ENCODE data around the gene PLXDC2.

GRCh38 chr10:19946245-19946644 is 130.0 kb downstream of the PLXDC2 start:
- no peak for TF ChIP-seq CTCF (conservative IDR thresholded peaks at IDR 0.05 in 1 of 2, IDR thresholded peaks at IDR 0.05 in 1 of 2; ENCODE audit: low read depth in 1 of 2, low read length in 2 of 2)
- TF ChIP-seq EZH2 (IDR thresholded peaks at IDR 0.05; ENCODE audit: low read length, missing control alignments), result no peak
